ENCODE data around the gene SWI5. TPM values are rescaled to one million over a fixed set of nuclear protein-coding genes. Genes with fewer than 3 reads are reported as not detected.

Gene SWI5
- total RNA-seq = 20.0 and 24.1 TPM in 2 replicates

GRCh38 chr9:128276008-128276573, at the start of gene SWI5:
TSS of gene SWI5 (plus strand) at chr9:128276276.

GRCh38 chr9:128275198-128276007, 673 bp upstream of the SWI5 start, which contains the start of gene GOLGA2:
TSS of gene GOLGA2 (minus strand) at chr9:128276007. CDS start at chr9:128275976, 31 bp downstream.

GRCh38 chr9:128322404-128323211, 46.5 kb downstream of the SWI5 start, which contains the start of the genes COQ4 and TRUB2:
TSS of gene COQ4 (plus strand) at chr9:128322839. CDS start at chr9:128322859, 20 bp downstream.
TSS of gene TRUB2 (minus strand) at chr9:128322447. CDS start at chr9:128322408, 39 bp downstream.

Other genes starting within 250 kb of the SWI5 start
- 9.1 and 11.9 TPM in 2 replicates for gene NAIF1, start 209.0 kb upstream of the SWI5 start, total RNA-seq
- gene SLC25A25, start 208.0 kb upstream of the SWI5 start, total RNA-seq = 20.1 and 53.8 TPM in 2 replicates
- gene PTGES2, start 148.5 kb upstream of the SWI5 start, total RNA-seq = 63.5 and 105 TPM in 2 replicates
- not detected in 2 replicates for gene LCN2, start 126.8 kb upstream of the SWI5 start, total RNA-seq
- gene BBLN, start 116.0 kb upstream of the SWI5 start, total RNA-seq = 19.4 and 20.4 TPM in 2 replicates
- 16.4 and 35.4 TPM in 2 replicates for gene CIZ1, start 84.7 kb upstream of the SWI5 start, total RNA-seq
- 0.16 and 0.69 TPM in 2 replicates for gene DNM1, start 72.9 kb upstream of the SWI5 start, total RNA-seq
- 44.4 and 94.0 TPM in 2 replicates for gene GOLGA2, start 269 bp upstream of the SWI5 start, total RNA-seq
- 19.3 and 25.1 TPM in 2 replicates for gene TRUB2, start 46.2 kb downstream of the SWI5 start, total RNA-seq
- 16.2 and 22.9 TPM in 2 replicates for gene COQ4, start 46.6 kb downstream of the SWI5 start, total RNA-seq
- 24.1 and 37.9 TPM in 2 replicates for gene SLC27A4, start 64.3 kb downstream of the SWI5 start, total RNA-seq
- gene URM1, start 95.1 kb downstream of the SWI5 start, total RNA-seq = 37.1 and 85.3 TPM in 2 replicates
- gene CERCAM, start 144.6 kb downstream of the SWI5 start, total RNA-seq = 9.6 and 35.7 TPM in 2 replicates
- gene ODF2, start 179.7 kb downstream of the SWI5 start, total RNA-seq = 31.2 and 48.5 TPM in 2 replicates
- gene GLE1, start 228.4 kb downstream of the SWI5 start, total RNA-seq = 15.1 and 21.0 TPM in 2 replicates